OCI-M2 (cell line): ENCODE results near the gene STX4.

Source experiments
- DNase-seq: peaks from one replicate; lab custom pipeline; 2025; ENCODE audit not compliant: unreplicated experiment; lab: John Stamatoyannopoulos, UW

The STX4 gene

DNA sequence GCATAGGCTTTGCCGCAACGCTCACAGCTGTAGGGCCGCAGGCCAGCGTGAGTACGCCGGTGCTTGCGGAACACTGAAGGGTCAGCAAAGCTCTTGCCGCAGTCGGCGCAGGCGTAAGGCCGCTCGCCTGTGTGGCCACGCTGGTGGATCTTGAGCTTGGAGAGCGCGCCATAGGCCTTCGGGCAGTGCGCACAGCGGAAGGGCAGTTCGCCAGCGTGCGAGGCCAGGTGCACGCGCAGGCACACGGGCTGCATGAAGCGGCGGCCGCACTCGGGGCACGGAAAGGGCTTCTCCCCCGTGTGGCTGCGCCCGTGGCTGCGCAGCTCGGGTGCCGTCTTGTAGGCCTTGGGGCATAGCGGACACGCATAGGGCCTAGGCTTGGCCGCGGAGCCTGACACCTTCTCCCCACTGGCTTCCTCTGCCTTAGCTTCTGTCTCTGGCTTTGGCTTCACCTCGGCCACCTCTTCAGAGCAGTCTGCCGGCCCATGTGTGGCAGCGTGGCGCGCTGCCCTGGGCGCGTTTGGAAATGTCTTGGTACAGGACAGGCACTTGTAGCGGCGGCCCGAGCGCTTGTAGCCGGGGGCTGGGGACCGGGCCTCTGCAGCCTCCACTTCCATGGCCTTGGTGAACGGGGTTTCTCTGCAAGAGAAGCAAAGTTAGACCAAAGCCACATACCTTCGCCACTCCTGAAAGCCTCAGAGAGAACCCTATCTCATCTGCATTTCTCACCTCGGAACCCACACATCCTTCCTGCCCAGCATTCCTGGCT, 30.7 kb downstream of the STX4 start:
- no peak for DNase-seq

DNA sequence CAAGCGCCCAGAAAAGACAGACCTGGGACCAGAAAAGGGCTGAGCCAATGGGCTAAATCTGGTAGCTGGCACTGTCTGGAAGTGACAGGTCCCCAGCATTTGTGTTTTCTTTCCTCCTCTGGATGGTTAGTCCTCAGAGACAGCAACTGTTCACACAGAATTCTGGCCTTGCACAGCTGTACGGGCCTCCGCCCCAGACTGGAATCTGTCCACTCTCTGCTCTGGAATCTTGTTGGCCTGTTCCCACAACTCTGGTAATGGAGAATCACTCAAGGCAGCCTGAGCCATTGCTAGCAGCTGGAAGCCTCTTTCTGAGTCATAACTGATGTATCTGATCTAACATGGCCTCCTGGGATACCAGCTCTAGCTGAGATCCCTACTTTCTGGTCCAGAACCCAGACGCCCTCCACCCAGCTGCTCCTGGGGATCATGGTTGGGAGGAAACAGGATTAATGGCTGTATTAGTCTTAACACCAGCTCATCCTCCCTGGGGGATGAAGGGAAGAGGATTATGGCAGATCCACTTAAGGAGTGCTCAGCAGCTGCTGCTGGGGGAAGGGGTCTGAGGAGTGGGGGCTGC, 31.6 kb downstream of the STX4 start:
- DNase-seq = no peak

DNA sequence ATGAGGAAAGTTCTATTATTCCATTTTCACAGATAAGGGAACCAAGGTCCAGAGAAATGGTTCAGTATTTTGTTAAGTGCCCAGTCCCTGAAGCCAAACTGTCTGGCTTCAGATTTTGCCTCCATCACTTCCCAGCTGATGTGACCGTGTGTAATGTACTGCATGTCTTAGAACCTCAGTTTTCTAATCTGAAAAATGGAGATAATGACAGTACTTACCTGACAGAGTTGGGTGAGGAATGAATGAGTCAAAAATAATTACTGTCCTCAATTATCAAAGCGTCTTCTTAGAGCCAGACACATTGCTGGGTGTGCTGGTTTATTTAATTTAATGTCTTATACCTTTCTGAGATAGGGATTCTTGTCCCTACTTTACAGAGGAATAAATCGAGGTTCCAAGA, 34.0 kb downstream of the STX4 start:
- no peak for DNase-seq

DNA sequence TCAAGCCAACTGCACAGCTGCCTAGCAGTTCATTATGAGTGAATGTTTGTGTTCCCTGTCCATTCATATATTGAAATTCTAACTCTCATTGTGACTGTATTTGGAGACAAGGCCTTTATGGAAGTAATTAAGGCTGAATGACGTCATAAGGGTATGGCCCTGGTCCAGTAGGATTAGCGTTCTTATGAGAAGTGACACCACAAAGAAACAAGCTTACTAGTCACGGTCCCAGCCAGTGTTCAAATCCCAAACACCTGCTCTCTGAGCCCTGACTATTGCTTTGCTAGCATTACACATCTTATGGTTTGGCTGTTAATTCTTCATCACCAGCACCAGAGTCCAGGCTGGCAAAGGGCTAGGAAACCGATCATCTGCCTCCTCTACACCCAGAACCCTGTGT, 38.5 kb downstream of the STX4 start:
- no peak for DNase-seq

DNA sequence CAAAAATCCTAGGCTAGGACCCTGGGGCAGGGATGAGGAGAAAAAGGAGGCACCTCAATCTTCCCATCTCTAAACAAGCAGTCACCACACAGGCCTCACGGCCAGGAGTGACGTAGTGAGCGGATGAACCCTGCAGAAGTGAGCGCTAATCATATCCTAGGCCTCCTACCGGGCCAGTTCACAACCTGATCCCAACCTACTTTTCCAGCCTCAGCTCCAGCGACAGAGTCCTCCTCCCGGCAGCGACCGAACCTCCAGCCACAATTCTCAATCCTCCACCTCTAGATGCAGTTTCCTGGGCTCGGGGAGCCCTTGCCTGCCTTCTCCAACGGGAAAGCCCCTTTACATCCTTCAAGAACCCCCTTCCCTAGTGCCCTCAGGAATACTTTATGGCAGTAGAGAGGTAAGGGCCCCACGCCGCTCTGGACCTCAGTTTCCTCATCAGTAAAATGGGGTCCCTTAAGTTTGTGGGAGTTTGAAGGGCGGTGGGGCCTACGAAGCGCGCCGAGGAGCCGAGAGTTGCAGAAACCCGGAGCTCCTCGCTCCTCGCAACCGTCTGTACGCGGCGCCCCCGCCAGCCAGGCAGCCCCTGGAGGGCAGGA, 39.3 kb downstream of the STX4 start:
- no peak for DNase-seq

DNA sequence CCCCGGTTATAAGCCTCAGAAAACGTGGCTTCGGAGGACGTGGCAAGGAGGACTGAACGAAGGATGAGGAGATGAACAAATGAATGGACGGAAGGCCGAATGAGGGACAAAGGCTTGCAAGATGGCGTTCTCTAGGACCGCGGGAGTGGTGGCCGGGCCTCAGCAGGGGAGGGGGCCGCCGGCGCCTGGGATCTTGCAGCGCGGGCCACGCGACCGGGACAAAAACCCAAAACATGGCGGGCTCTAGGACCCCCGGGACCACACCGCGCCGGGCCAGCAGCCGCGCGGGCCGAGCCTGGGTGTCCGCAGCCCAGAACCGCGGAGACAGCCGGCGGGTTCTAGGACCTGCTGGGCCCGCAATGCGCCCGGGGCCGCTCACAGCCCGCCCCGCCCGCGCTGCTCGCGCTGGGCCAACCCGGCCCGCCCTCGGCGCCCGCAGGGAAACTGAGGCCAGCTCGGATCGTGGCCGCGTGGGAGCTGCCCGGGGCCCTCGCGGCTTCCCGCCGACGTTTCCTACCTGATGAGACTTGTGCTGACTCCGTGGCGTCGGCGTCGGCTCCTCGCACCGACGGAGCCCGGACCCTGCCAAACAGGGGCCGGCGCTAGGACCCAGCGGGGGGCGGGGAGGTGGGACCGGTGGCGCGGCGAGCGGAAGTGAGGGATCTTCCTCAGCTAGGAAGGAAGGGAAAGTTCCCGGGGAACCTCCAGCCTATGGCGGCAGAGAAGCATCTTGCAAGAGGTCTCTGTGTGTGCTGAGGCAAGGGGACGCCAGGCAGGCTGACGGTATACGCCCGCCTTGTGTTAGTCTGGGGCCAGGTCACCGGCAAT, 40.0 kb downstream of the STX4 start:
- peak; percentile 75 for DNase-seq

DNA sequence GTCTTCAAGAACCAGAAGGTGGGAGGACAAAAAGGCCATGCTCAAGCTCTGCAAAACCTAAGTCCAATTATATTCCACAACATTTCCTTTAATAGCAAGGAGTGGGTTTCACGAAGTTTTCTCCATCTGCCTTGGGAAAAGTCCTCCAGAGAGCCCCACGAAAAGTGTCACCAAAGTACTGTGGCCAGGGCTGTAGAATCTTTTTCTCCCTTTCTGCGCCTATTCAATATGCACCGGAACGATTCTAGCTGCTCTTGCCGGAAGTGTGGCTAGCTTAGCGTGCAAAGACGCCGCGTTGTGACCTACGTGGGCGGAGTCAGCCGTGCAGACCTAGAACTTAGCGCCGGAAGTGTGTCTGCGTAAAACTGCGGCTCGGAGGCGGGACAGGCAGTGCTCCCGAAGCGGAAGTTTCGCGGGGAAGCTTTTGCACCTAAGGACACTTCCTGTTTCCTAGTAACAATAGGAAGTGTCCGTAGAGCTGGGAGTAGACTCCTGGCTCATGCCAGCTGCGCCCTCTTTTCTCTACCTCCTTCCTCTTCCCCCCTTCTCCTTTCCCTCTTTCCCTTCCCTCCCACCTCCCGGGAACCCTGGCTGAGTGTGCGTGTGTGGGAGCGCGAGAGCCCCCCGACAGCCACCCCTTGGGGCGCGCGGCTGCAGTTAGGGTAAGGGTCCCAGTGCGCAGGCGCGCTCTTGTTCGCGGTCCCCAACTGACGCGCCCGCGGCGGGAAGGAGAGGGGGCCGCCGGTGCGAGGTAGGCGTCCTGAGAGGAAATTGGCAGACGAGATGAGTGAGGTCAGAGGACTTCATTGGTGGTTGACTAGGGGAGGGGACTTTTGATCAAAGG, 40.8 kb downstream of the STX4 start, which contains the start of the genes ZNF646 and ZNF668:
TSS of gene ZNF646 (plus strand) at position 453 of the 844 bp plus-strand sequence. CDS start 1,903 bp downstream, outside the sequence.
TSS of gene ZNF668 (minus strand) at position 271 of the 844 bp plus-strand sequence. CDS start 9,781 bp downstream, outside the sequence.
- peak; percentile 75 for DNase-seq

DNA sequence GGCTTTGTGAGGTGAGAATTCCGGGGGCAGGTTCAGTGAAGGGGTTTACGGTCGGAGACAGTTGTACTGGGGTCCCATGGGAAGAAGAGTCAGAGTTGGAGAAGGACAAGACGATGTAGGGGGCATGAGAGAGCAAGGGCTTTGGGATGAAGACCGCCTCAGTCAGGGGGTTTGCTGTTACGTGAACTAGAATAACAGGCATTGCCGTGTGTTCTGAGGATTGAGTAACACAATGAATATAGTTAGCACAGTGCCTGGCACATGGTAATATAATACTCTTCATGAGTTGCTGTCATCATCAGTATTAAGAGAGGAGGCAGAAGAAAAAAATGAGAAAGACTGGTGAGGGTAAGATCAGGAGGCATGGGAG, 41.4 kb downstream of the STX4 start:
- no peak for DNase-seq

DNA sequence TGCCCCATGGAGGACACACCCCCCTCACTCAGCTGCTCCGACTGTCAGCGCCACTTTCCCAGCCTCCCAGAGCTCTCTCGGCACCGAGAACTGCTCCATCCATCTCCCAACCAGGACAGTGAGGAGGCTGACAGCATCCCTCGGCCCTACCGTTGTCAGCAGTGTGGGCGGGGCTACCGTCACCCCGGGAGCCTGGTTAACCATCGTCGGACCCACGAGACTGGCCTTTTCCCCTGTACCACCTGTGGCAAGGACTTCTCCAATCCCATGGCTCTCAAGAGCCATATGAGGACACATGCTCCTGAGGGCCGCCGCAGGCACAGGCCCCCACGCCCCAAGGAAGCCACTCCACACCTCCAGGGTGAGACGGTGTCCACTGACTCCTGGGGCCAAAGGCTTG, 43.0 kb downstream of the STX4 start:
- DNase-seq = no peak

DNA sequence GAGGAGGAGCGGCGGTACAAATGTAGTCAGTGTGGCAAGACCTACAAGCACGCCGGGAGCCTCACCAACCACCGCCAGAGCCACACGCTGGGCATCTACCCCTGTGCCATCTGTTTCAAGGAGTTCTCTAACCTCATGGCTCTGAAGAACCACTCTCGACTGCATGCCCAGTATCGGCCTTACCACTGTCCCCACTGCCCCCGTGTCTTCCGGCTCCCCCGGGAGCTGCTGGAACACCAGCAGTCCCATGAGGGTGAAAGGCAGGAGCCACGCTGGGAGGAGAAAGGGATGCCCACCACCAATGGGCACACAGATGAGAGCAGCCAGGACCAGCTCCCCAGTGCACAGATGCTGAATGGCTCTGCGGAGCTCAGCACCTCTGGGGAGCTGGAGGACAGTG, 43.7 kb downstream of the STX4 start:
- DNase-seq = no peak

DNA sequence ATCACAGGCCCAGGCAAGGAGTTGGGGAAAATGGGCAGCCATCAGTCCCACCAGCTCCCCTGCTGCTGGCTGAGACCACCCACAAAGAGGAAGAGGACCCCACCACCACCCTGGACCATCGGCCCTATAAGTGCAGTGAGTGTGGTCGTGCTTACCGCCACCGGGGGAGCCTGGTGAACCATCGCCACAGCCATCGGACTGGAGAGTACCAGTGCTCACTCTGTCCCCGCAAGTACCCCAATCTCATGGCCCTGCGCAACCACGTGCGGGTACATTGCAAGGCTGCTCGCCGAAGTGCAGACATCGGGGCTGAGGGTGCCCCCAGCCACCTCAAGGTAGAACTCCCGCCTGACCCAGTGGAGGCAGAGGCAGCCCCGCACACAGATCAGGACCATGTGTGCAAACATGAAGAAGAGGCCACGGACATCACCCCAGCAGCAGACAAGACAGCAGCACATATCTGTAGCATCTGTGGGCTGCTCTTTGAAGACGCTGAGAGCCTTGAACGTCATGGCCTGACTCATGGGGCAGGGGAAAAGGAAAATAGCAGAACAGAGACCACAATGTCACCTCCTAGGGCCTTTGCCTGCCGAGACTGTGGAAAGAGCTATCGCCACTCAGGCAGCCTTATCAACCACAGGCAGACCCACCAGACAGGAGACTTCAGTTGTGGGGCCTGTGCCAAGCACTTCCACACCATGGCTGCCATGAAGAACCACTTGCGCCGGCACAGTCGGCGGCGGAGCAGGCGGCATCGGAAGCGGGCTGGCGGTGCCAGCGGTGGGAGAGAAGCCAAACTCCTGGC, 44.4 kb downstream of the STX4 start:
- DNase-seq = no peak

DNA sequence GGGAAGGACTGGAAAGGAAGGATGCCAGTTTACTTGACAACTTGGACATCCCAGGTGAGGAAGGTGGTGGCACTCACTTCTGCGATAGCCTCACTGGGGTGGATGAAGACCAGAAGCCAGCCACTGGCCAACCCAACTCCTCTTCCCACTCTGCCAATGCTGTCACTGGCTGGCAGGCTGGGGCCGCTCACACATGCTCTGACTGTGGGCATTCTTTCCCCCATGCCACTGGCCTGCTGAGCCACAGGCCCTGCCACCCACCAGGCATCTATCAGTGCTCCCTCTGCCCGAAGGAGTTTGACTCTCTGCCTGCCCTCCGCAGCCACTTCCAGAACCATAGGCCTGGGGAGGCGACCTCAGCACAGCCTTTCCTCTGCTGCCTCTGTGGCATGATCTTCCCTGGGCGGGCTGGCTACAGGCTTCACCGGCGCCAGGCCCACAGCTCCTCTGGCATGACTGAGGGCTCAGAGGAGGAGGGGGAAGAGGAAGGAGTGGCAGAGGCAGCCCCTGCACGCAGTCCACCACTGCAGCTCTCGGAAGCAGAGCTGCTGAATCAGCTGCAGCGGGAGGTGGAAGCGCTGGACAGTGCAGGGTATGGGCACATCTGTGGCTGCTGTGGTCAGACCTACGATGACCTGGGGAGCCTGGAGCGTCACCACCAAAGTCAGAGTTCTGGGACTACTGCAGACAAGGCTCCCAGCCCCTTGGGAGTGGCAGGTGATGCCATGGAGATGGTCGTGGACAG, 45.4 kb downstream of the STX4 start:
- DNase-seq = no peak

DNA sequence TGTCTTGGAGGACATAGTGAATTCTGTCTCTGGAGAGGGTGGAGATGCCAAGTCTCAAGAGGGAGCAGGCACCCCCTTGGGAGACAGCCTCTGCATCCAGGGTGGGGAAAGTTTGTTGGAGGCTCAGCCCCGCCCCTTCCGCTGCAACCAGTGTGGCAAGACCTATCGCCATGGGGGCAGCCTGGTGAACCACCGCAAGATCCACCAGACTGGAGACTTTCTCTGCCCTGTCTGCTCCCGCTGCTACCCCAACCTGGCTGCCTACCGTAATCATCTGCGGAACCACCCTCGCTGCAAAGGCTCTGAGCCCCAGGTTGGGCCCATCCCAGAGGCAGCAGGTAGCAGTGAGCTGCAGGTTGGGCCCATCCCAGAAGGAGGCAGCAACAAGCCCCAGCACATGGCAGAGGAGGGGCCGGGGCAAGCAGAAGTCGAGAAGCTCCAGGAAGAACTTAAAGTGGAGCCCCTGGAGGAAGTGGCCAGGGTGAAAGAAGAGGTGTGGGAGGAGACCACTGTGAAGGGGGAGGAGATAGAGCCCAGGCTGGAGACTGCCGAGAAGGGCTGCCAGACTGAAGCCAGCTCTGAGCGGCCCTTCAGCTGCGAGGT, 46.1 kb downstream of the STX4 start:
- no peak for DNase-seq

DNA sequence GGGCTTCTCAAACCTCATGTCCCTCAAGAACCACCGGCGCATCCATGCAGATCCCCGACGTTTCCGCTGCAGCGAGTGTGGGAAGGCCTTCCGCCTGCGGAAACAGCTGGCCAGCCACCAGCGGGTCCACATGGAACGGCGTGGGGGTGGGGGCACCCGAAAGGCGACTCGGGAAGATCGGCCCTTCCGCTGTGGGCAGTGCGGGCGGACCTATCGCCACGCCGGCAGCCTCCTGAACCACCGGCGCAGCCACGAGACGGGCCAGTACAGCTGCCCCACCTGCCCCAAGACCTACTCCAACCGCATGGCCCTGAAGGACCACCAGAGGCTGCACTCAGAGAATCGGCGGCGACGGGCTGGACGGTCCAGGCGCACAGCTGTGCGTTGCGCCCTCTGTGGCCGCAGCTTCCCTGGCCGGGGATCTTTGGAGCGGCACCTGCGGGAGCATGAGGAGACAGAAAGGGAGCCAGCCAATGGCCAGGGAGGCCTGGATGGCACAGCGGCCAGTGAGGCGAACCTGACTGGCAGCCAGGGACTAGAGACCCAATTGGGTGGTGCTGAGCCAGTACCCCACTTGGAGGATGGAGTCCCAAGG, 46.8 kb downstream of the STX4 start:
- no peak for DNase-seq

DNA sequence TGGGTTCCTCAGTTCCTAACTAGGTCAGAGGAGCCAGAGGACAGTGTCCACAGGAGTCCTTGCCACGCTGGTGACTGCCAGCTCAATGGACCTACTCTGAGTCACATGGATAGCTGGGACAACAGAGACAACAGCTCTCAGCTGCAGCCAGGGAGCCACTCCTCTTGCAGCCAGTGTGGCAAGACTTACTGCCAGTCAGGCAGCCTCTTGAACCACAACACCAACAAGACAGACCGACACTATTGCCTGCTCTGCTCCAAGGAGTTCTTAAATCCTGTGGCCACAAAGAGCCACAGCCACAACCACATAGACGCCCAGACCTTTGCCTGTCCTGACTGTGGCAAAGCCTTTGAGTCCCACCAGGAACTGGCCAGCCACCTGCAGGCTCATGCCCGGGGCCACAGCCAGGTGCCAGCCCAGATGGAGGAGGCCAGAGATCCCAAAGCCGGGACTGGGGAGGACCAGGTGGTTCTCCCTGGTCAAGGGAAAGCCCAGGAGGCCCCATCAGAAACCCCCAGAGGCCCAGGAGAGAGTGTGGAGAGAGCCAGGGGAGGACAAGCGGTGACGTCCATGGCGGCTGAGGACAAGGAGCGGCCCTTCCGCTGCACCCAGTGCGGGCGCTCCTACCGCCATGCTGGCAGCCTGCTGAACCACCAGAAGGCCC, 47.5 kb downstream of the STX4 start:
- no peak for DNase-seq

DNA sequence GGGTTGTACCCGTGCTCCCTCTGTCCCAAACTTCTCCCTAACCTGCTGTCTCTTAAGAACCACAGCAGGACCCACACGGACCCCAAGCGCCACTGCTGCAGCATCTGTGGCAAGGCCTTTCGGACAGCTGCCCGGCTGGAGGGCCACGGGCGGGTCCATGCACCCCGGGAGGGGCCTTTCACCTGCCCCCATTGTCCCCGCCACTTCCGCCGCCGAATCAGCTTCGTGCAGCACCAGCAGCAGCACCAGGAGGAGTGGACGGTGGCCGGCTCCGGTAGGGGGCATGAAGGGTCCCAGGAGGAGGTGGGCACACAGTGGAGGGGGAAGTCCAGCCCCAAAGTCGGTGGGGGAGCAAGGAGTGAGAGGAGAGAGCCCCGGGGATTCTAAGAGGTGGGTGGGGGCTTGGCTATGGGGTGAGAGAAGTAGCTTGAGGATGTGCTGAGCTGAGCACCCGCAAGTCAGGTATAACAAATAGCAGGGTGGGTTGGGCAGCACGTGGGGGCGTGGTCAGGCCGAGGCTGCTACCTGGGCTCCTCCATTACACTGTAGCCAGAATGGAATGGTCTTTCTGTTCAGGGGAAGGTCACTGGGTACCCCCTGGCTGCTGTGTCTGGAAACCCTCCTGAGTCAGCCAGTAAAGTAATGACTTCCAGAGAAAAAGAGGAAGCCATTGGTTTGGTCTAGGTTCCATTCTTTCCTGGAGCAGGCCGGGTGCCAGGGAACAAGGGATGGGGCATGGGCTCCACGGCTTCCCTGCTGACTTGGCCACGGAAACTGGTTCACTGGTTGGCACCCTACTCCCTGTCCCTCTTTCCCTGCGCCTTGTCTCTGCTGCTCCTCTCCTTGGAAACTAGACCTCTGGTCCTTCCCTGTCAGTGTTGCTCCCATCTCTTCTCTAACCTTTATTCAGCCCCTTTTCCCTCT, 48.3 kb downstream of the STX4 start:
- no peak for DNase-seq
